Ovary (tissue), 9 donors: ENCODE results near the gene BCL11B. TPM values are rescaled to one million over a fixed set of nuclear protein-coding genes. Genes with fewer than 3 reads are reported as not detected.

Experiments
- DNase-seq, 5 donors: peaks; one replicate each; pipeline ENCODE4 v3.0.0-alpha.2; 2019 to 2020
- H3K27ac ChIP-seq, 2 donors: fragments of 200-600 bp; one replicate each; pipeline versions ENCODE4 v1.5.1 to v1.8.0; 2019 to 2022
- H3K27me3 ChIP-seq: fragments of 200-600 bp; one replicate; pipeline ENCODE4 v1.8.0; 2022
- H3K36me3 ChIP-seq: fragments of 200-600 bp; sonication (generic); one replicate; pipeline ENCODE4 v1.5.1; 2019
- H3K4me1 ChIP-seq: one replicate; pipeline ENCODE4 v1.8.1; 2013; ENCODE audit warnings: mild to moderate bottlenecking, moderate library complexity; ENCODE audit not compliant: insufficient read depth
- H3K4me3 ChIP-seq: fragments of 200-600 bp; sonication (generic); one replicate; pipeline ENCODE4 v1.5.1; 2017
- H3K9me3 ChIP-seq, 2 donors: fragments of 200-600 bp in 1 of 2; sonication (generic) in 1 of 2; one replicate each; pipeline versions ENCODE4 v1.5.1 to v1.8.1; 2013 to 2019; ENCODE audit warnings: mild to moderate bottlenecking in 1 of 2, moderate library complexity in 1 of 2
- CTCF ChIP-seq, 3 donors: fragments of 450-650 bp in 2 of 3; fragments of 200-600 bp in 1 of 3; IDR thresholded peaks; one replicate each; pipeline versions ENCODE4 v1.5.1 to v1.8.0; 2016 to 2022; ENCODE audit warnings: antibody characterized with exemption in 3 of 3, mild to moderate bottlenecking in 1 of 3
- EP300 ChIP-seq: sonication (generic); formaldehyde crosslinking; IDR thresholded peaks from one replicate; pipeline ENCODE4 v1.6.1; 2017; ENCODE audit warnings: antibody characterized with exemption
- POLR2A ChIP-seq: fragments of 450-650 bp; IDR thresholded peaks from one replicate; pipeline ENCODE4 v1.6.1; 2017; ENCODE audit warnings: antibody characterized with exemption, mild to moderate bottlenecking, moderate library complexity
- WGBS, 3 donors: extraction: QIAGEN DNeasy Blood & Tissue Kit in 1 of 3; methylation state at CpG; one replicate each; pipeline versions ENCODE4 v1.1.5 to v1.1.7; 2013 to 2017; 5-methylcytosine and 5-hydroxymethylcytosine counted together
- intact Hi-C, 4 donors: fragments of 100-400 bp; cut with DNase I; formaldehyde crosslinking; loops; one replicate each; pipeline versions ENCODE4 v1.11.0 to v1.15.1; 2022 to 2023
- polyA plus RNA-seq, 2 donors: library from polyadenylated mRNA; stranded (reverse); fragments of 200-250 nt in 1 of 2; fragments of 350-450 nt in 1 of 2; fragmentation: Illumina TruSeq in 1 of 2; extraction: RNeasy Lipid Tissue Mini Kit (QIAGEN cat#74804) in 1 of 2; gene quantifications; one replicate each; pipeline ENCODE4 v1.2.3, GENCODE V29; 2013 to 2014
- total RNA-seq, 7 donors: library from RNA; depleted of rRNA in 2 of 7; stranded (reverse); fragments of >200 nt in 2 of 7; fragmentation: NEBNext Ultra II Directional in 3 of 7; extraction: Animal tissue kit (Norgen Biotek cat#: 25700) in 3 of 7; gene quantifications; one replicate each; pipeline versions ENCODE4 v1.1.0 to v1.2.4, GENCODE V29; 2016 to 2023
- donor health status: DM: no; HTN: no; CAD: no; lungs with moderate emphysema.
- donor health status: DM: no; HTN: no; CAD: no.
- donor health status: Bipolar disorder and iron deficiency.
- donor health status: DM: yes; HTN: yes; CAD: no.
- donor health status: DM: no; HTN: no; CAD: no.
- donor health status: DM: yes; HTN: yes; CAD: no.

The BCL11B gene
- total and polyA plus RNA-seq, 9 donors = 0.08 to 0.84 (median 0.43) TPM

- WGBS, 3 donors = 44 to 56% (median 50%) methylated on average over 4 of the region's 4 CpGs
- no peak overlapping the region for H3K4me3 ChIP-seq
- no peak overlapping the region for H3K27ac ChIP-seq
- no peak for TF ChIP-seq EP300
- no peak for TF ChIP-seq POLR2A
- TF ChIP-seq CTCF (IDR thresholded peaks at IDR 0.05) = no peak
- H3K4me1 ChIP-seq = no peaks in the 10 kb centered on the region
- intact Hi-C loops = no loop called here
- DNase-seq = no peak
- H3K9me3 ChIP-seq = no peaks in the 10 kb centered on the region
- H3K36me3 ChIP-seq = no peaks in the 10 kb centered on the region
- no peaks in the 10 kb centered on the region for H3K27me3 ChIP-seq
Measured at GRCh38 chr14:99267381-99267780, 4.6 kb downstream of the BCL11B start.

GRCh38 chr14:99266181-99267178, 5.5 kb downstream of the BCL11B start:
- Histone ChIP-seq H3K27me3 (no peaks in the 10 kb centered on the region), H3K36me3 (no peaks in the 10 kb centered on the region), H3K4me1 (no peaks in the 10 kb centered on the region), H3K9me3 (no peaks in the 10 kb centered on the region), H3K27ac (no peak overlapping the region), H3K4me3 (no peak overlapping the region)
- 14 to 16% (median 15%) methylated on average over 31 of the region's 31 CpGs for WGBS, 3 donors
- intact Hi-C loops = no loop called here
- peak; percentile 73 to 91 (median 77) for TF ChIP-seq CTCF (IDR thresholded peaks at IDR 0.05)
- TF ChIP-seq POLR2A = no peak
- peak; percentile 61 to 82 (median 70) for DNase-seq

- H3K4me3 ChIP-seq = no peak overlapping the region
- no peaks in the 10 kb centered on the region for H3K4me1 ChIP-seq
- 82 to 91% (median 88%) methylated on average over 10 of the region's 10 CpGs for WGBS, 3 donors
- TF ChIP-seq POLR2A (no peak), EP300 (no peak), CTCF (IDR thresholded peaks at IDR 0.05) (no peak)
- no peaks in the 10 kb centered on the region for H3K27me3 ChIP-seq
- no peak overlapping the region for H3K27ac ChIP-seq
- no peaks in the 10 kb centered on the region for H3K9me3 ChIP-seq
- H3K36me3 ChIP-seq = no peaks in the 10 kb centered on the region
- intact Hi-C loops = no loop called here
- DNase-seq = no peak
Measured at GRCh38 chr14:99265571-99265970, 6.4 kb downstream of the BCL11B start.

- intact Hi-C loops = no loop called here
- Histone ChIP-seq H3K4me1 (no peaks in the 10 kb centered on the region), H3K27ac (no peak overlapping the region), H3K9me3 (no peaks in the 10 kb centered on the region), H3K27me3 (no peaks in the 10 kb centered on the region), H3K4me3 (no peak overlapping the region), H3K36me3 (no peaks in the 10 kb centered on the region)
- WGBS, 3 donors = 83 to 89% (median 84%) methylated on average over 17 of the region's 17 CpGs
- no peak for TF ChIP-seq CTCF (IDR thresholded peaks at IDR 0.05)
- TF ChIP-seq EP300 = no peak
- no peak for TF ChIP-seq POLR2A
- DNase-seq = no peak
Measured at GRCh38 chr14:99264691-99265450, 7.1 kb downstream of the BCL11B start.
